NOMO-1 treated with dmso at 0.1 percent for 144 hours (cell line): Measurements from ENCODE around the gene FBXL17.
A peak's percentile ranks its signal among the peaks of the same experiment; 100 is the strongest.

Source experiments
- DNase-seq: peaks from one replicate; lab custom pipeline; 2025; ENCODE audit not compliant: unreplicated experiment; lab: John Stamatoyannopoulos, UW

Gene FBXL17

DNA sequence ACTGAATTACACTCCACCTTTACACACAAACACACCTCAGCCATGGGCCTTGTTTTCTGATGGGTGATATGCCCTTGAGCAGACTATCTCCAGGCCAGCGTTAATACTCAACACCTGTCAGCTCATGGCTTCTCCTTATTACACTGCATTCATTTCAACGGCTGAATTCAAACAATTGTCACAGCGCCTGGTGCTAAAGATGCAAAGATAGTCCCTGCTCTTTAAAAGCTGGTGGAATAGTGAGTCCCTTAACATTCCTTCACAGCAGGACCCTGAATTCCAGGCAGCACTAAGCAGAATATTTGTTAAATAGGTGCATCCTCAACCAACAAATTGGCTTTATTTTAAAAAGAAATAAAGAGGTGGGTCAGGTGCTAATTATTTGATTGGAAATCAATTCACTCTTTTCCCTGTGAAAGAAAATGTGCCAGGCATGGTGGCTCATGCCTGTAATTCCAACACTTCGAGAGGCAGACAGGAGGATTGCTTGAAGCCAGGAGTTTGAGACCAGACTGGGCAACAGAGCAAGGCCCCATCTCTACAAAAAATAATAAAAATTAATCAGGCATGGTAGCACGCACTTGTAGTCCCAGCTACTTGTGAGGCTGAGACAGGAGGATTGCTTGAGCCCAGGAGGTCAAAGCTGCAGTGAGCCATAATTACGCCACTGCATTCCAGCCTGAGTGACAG is 555.4 kb downstream of the FBXL17 start:
- DNase-seq = no peak

DNA sequence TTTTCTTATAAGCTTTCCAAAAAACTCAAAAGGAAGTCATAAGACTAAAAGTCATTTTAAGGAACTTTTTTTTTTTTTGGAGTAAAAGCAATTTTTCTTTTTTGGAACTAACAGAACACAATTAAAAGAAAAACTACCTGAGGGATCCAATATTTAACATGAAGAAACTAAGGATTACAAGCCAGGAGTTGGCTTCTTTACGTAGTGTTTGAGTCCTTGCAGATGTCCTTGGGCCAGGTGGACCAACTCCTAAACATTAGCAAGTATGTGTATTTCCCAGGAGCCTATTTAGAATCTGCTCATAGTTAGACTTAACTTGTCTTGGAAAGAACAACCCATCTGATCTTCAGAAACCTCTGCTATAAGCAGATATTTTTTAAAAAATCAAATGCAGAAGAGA is 557.1 kb downstream of the FBXL17 start:
- DNase-seq = no peak

DNA sequence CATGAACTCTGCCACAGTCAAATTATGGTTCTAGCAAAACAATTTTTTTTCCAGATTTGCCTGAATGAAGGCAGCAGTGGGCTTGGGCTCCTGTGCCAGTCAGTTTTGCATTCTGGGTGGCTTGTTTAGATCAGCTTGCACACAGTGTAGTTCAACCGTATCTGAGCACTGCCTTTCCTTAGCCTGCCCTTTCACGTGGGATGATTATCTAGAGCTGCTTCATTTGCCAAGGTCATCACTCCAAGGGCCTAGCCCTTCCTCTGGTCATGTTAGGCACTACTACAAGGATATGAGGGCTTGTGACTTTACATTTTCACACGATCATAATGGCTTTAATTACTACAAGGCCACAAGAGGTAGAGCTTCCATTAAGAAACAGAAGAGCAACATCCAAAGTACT is 560.6 kb downstream of the FBXL17 start:
- no peak for DNase-seq

DNA sequence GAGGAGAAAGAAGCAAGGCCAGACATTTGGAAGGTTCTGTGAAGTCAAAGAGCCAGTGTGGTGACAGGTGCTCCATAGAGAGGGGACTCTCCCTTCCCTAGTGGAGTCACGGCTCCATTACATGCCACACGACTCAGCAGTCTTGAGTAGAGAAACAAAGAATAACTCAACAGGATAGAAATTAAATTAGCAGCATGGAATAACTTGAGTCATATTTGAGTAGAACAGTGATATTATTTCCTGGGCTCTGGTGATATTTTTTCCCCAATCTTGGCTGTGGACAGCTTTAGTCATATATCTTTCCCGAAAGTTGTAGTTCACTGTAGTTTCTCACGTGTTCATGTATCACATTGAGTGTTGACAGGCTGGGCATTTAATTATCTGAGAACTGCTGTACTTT is 561.5 kb downstream of the FBXL17 start:
- no peak for DNase-seq

DNA sequence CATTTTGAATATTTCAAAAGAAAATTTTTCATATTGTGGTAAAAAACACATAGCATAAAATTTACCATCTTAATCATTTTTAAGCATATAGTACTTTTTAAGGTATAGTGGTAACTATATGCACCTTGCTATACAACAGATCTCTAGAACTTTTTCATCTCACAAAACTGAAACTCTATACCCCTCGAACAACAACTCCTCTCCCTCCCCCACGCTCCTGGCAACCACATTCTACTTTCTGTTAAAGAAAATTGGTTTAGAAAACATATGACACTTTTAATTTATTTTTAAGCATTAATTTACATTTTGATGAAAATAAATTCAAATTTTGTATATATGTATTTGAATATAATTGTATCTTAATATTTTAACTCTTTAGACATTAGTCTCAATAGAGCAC is 563.9 kb downstream of the FBXL17 start:
- no peak for DNase-seq

DNA sequence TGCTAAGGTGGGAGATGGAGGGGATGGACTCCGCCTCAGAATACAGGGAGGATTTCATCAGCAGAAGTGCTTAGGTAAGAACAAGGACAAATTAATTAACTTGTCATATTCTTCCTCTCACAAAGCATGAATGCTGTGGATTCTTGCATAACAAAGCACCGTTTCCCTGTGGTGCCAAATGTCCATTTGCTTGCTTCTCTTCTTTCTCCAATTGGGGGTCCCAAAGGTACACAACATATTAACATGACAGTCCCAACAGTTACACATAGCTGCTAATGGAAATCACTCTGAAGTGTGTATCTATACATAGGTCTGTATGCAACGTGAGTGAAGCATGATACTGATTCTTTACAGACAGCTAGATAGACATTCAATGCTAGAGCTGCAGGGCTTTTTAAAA is 564.5 kb downstream of the FBXL17 start:
- DNase-seq = no peak

DNA sequence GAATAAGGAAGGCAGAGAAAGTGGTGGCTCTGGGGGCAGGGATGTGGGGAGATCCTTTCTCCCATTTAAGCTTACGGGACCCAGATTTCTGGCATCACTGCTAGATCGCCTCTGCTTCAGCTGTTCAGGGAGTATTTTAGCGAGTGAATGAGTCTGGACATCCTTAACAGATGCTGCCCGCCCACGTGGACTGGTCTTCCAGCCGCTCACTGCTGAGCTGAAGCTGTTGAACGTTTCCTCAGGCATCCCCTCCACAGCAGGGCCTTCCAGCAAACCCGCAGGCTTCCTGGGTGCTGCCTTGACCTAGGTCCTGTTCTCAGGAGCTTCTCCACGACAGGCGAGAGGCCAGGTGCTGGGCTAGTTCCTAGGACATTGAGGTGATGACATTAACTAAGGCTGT is 566.8 kb downstream of the FBXL17 start:
- DNase-seq = no peak

DNA sequence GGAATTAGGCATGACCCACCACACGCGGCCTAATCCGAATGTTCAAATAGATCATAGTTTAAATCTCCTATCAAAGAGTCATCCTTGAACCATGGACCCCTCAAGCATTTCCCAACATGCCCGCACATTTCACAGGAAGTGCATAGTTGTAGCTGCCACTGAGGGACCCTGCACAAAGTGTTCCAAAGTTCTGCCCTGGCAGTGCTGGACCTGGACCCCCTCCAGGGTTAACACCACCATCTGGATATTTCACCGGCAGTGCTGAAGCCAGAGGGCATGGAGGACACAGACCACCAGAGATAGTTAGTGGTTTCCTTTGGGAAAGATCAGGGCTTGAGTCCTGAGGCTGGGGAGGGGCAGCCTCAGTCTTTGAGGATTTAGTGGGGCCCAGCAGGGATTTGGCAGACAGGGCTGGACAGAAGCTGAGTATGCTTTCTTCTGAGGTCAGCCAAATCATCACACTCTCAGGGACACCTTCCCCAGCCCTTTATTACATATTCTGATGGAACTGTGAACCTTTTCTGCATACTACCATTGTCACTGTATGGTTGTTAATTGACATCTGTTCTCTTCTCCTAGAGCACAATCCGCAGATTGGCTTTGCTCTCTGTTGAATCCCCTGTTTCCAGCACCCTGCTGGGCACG is 567.6 kb downstream of the FBXL17 start:
- no peak for DNase-seq

DNA sequence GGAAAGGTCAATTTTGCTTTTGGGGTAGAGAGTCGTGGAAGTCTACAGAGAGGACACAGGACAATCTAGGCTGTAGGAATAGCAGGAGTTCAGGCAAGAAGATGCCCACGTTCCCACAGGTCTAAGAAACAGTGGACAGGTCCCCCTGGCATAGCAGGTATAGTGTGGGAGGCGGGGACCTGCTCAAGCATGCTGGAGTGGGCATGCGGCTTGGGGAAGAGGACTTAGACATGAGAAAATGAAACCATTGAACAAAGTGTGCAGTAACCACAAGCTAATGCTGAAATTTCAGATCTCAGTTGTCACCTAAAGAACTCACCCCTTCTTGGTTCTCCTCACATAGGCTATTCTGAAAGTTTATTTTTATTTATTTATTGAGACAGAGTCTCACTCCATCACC is 568.3 kb downstream of the FBXL17 start:
- DNase-seq = no peak

DNA sequence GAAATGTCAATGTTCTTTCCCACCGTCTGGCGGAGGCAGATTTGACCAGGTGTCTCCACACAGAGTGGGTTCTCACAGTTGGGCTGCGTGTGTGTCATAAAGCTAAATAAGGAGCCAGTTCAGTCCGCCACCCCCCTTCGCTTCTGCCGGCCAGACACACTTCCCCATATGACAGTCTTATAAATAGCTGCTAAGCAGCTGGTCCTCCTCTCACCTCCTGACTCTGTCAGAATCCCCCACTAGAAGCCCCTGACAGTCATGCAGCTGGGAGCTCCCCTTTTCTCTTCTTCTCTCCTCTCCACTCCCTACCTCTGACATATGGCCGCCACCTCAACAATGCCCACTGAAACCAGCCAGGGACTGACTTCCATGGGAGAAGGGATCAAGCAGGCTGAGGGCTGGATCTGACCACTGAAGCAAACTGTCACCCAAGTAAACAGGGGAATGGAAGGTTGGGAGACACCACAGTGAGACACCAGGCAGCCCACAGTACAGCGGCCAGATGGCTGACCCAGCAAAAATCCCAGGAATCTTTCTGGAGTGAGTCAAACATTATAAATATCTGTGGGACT is 569.2 kb downstream of the FBXL17 start:
- DNase-seq = peak; percentile 55

DNA sequence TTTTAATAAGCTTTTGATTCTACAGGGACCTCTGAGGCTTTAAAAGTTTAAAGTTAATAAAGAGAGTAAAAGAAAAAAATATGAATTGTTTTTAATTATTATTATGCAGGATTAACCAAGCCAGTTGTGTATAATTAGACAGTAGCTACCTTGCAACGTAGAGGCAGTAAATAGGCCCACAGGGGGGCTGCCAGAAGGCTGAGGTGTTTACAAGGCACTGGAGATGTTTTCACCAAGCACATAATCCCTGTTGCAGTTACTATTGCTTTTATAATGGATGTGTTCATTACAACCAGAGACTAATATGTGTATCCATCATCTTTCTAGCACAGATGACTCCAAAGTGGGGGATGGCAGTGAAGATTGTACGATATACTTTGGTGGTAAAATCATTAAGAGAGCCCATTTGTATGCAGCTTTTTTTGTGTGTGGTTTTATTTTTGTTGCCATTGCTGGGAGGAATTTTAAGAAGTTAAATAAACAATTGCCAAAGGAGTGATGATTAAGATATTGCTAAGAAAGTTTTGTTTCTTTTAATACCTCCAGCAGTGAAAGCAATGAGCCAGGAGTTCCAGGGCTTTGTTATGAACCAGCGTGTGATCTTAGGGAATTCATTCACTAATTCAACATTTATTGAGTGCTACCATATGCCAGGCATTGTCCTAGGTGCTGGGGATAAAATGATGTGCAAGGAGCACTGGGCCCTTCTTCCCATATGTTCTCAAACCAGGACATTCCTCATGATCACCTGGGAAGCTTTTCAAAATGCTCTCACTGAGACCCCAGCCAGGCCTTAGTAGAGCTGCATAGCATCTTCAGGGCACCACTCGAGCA is 572.5 kb downstream of the FBXL17 start:
- no peak for DNase-seq
